ENCODE results near the gene WNT1.

WNT1 gene

DNA sequence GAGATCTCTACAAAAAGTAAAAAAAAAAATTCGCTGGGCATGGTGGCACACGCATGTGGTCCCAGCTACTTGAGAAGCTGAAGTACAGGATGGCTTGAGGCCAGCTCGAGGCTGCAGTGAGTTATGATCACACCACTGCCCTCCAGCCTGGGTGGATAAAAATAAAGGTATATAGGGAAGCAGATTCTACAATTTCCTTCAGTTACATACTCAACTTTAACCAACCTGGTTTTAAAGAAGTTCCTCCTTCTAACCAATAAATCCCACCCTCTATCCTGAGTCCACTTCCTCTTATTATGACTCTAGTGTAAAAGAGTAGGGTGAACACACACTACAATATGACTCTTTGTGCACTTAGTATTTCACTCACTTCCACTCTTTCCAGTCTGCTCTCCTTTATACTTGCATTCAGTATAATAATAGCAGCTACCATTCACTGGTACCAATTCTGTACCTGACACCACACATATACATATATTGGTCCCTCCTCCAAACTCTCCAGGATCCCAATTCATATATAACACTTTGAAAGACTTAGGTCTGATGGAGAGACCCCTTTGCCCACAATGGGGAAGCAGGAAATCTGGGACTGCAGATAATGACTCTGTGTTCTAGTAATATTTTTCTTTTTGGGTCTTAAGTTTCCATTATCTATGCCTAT is 23.2 kb upstream of the WNT1 start:
- H3K36me3 Mint-ChIP-seq (ENCODE audit: low read depth), result peaks cover 20% of the 10 kb centered on the region
- no peak overlapping the region for H3K27ac Mint-ChIP-seq
- peaks cover 8% of the 10 kb centered on the region for H3K27me3 Mint-ChIP-seq
- peak overlapping the region; percentile 32 for H3K4me3 Mint-ChIP-seq
- no peaks in the 10 kb centered on the region for H3K9me3 Mint-ChIP-seq
- H3K4me1 Mint-ChIP-seq (ENCODE audit: low read depth), result peaks cover 38% of the 10 kb centered on the region

GRCh38 chr12:48956279-48957140 is 21.6 kb upstream of the WNT1 start:
- peak overlapping the region; percentile 91 for H3K4me3 Mint-ChIP-seq
- no peaks in the 10 kb centered on the region for H3K9me3 Mint-ChIP-seq
- peaks cover 15% of the 10 kb centered on the region for H3K27me3 Mint-ChIP-seq
- H3K36me3 Mint-ChIP-seq (ENCODE audit: low read depth), result peaks cover 20% of the 10 kb centered on the region
- H3K4me1 Mint-ChIP-seq (ENCODE audit: low read depth), result peaks cover 38% of the 10 kb centered on the region
- H3K27ac Mint-ChIP-seq, result peak overlapping the region; percentile 92

- Mint-ChIP-seq H3K9me3 (no peaks in the 10 kb centered on the region), H3K4me1 (ENCODE audit: low read depth) (peaks cover 38% of the 10 kb centered on the region), H3K27me3 (peaks cover 15% of the 10 kb centered on the region), H3K27ac (peak within 1 kb of the TSS; percentile 92), H3K36me3 (ENCODE audit: low read depth) (peaks cover 17% of the 10 kb centered on the region), H3K4me3 (peak within 1 kb of the TSS; percentile 91)
Observed at GRCh38 chr12:48957141-48958048, 20.7 kb upstream of the WNT1 start, which contains the start of gene ARF3. ARF3 (minus strand) TSS chr12:48957487; CDS start chr12:48941095, 16,392 bp downstream.

DNA sequence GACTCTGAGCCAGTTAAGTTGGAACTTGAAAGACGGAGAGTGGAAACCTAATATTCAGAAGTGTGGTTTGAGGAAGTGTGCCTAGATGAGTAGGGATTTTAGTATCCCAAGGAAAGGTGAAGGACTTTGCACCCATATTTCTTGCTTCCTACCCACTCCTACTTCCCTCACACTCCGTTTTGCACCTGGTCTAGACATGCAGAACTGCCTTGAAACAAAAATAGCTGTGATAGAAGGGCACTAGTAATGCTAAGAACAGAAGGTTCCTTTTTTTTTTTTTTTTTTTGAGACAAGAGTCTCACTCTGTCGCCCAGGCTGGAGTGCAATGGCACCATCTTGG is 20.1 kb upstream of the WNT1 start:
- Mint-ChIP-seq H3K27ac (no peak overlapping the region), H3K4me3 (peak overlapping the region; percentile 91), H3K36me3 (ENCODE audit: low read depth) (peaks cover 14% of the 10 kb centered on the region), H3K4me1 (ENCODE audit: low read depth) (peaks cover 38% of the 10 kb centered on the region), H3K27me3 (peaks cover 15% of the 10 kb centered on the region), H3K9me3 (no peaks in the 10 kb centered on the region)

DNA sequence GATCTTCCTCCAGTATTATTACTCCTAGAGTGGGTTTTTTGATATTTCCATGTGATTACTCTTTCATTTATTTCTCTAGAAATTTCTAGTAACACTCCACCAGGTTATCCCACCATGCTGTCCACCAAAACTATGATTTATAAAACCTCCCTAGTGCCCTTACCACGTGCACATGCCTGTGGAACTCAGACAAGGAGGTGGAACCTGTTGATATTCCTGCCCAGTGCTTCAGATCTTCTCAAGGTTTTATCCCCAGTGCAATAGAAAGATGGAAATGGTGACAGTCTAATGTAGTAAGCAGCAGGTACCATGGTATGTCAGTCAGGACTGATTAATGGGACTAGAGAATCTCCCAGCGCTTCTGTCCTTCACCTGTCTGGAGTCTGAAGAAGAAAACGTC is 17.3 kb upstream of the WNT1 start:
- Mint-ChIP-seq H3K27ac (no peak overlapping the region), H3K4me3 (no peak overlapping the region), H3K36me3 (ENCODE audit: low read depth) (peaks cover 2% of the 10 kb centered on the region), H3K9me3 (no peaks in the 10 kb centered on the region), H3K4me1 (ENCODE audit: low read depth) (peaks cover 20% of the 10 kb centered on the region), H3K27me3 (peaks cover 15% of the 10 kb centered on the region)

DNA sequence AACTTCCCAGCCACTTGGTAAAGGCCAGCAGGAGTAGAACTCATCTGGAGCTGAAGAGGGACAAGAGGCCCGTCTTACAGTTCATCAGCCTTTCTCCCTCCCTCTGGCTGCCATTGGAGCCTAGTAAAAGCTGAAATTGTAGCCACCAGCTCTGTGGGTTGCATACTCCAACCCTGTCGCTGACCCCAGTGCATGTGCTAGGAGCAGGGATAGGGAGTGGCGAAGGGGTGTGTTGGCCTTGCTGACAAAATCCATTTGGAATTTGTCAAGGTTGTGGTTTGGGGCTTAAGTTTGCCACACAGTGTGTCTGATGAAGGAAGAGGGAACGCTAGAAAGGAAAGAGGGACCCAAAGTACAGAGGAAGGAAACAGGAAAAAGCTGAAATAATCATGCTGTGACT is 16.8 kb upstream of the WNT1 start:
- Mint-ChIP-seq H3K27ac (no peak overlapping the region), H3K36me3 (ENCODE audit: low read depth) (no peaks in the 10 kb centered on the region), H3K4me3 (no peak overlapping the region), H3K27me3 (peaks cover 15% of the 10 kb centered on the region), H3K4me1 (ENCODE audit: low read depth) (peaks cover 15% of the 10 kb centered on the region), H3K9me3 (no peaks in the 10 kb centered on the region)

DNA sequence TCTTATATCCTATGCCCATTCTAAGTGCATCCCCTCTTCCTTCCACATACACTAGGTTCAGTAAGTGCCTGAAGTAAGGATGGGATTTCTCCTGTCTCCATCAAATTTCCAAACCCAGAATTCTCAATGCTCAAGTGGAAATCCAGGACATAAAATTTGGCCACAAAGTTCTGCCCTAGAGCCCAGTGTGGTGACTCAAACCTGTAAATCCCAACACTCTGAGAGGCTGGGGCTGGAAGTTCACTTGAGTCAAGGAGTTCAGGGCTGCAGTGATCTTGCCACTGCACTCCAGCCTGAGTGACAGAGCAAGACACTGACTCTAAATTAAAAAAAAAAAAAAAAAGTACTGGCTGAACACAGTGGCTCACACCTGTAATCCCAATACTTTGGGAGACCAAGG is 16.3 kb upstream of the WNT1 start:
- Mint-ChIP-seq H3K36me3 (ENCODE audit: low read depth) (no peaks in the 10 kb centered on the region), H3K27me3 (peaks cover 15% of the 10 kb centered on the region), H3K4me3 (no peak overlapping the region), H3K27ac (no peak overlapping the region), H3K4me1 (ENCODE audit: low read depth) (peaks cover 10% of the 10 kb centered on the region), H3K9me3 (no peaks in the 10 kb centered on the region)

DNA sequence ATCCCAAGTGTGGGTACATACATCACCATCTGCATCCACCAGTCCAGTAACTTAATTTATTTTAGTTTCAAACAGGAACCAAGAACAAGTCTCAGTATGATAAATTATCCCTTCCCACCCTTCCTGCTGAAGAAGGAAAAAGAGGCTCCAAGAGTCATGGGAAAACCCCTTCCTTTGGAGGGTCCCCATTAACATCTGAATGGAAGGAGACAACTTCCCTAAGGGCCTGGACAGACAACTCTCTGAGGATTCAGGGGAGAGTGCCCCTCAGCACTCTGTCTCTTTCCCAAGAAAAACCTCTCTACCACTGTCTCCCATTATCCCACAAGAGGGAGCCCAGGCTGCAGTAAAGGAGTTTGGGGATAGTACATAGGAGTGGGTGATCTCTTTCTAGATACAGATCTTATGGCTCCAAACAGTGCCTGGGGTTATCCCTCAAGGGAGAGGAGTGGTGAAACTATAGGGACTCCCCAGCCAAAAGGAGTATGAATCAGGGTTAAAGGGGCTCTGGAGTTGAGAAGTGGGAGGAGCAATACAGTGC is 12.8 kb upstream of the WNT1 start:
- Mint-ChIP-seq H3K4me1 (ENCODE audit: low read depth) (peaks cover 21% of the 10 kb centered on the region), H3K27ac (no peak overlapping the region), H3K9me3 (no peaks in the 10 kb centered on the region), H3K4me3 (no peak overlapping the region), H3K36me3 (ENCODE audit: low read depth) (no peaks in the 10 kb centered on the region), H3K27me3 (peaks cover 15% of the 10 kb centered on the region)

GRCh38 chr12:48966177-48966895 is 11.8 kb upstream of the WNT1 start:
- Mint-ChIP-seq H3K4me1 (ENCODE audit: low read depth) (peaks cover 30% of the 10 kb centered on the region), H3K9me3 (no peaks in the 10 kb centered on the region), H3K27me3 (peaks cover 18% of the 10 kb centered on the region), H3K27ac (no peak overlapping the region), H3K4me3 (no peak overlapping the region), H3K36me3 (ENCODE audit: low read depth) (no peaks in the 10 kb centered on the region)

GRCh38 chr12:48967991-48968390 is 10.1 kb upstream of the WNT1 start:
- no peak overlapping the region for H3K27ac Mint-ChIP-seq

DNA sequence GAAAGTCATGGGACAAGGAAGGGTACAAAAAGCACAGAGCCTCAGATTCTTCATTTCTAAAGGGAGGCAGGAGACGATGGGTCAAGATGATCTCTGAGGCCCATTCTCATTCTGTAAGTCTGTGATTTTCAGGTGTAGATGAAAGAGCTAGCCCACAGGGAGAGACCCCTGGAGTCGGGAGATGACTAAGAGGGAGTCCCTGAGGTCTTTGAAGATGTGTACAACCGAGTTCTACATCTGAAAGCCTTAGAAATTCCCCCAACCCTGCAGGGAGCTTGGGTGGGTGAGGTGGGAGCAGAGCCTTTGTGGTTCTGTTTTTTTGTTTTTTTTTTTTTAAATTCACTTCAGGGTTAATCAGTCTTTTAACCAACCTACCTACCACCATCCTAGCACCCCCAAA is 9.7 kb upstream of the WNT1 start:
- no peaks in the 10 kb centered on the region for H3K36me3 Mint-ChIP-seq (ENCODE audit: low read depth)
- H3K27ac Mint-ChIP-seq, result no peak overlapping the region
- no peak overlapping the region for H3K4me3 Mint-ChIP-seq
- H3K27me3 Mint-ChIP-seq, result peaks cover 38% of the 10 kb centered on the region
- peaks cover 51% of the 10 kb centered on the region for H3K4me1 Mint-ChIP-seq (ENCODE audit: low read depth)
- no peaks in the 10 kb centered on the region for H3K9me3 Mint-ChIP-seq

More at GRCh38 chr12:48967991-48968390, 10.1 kb upstream of the WNT1 start:
- no peaks in the 10 kb centered on the region for H3K36me3 Mint-ChIP-seq (ENCODE audit: low read depth)
- peaks cover 46% of the 10 kb centered on the region for H3K4me1 Mint-ChIP-seq (ENCODE audit: low read depth)
- H3K9me3 Mint-ChIP-seq, result no peaks in the 10 kb centered on the region
- H3K27me3 Mint-ChIP-seq, result peaks cover 33% of the 10 kb centered on the region
- no peak overlapping the region for H3K4me3 Mint-ChIP-seq

DNA sequence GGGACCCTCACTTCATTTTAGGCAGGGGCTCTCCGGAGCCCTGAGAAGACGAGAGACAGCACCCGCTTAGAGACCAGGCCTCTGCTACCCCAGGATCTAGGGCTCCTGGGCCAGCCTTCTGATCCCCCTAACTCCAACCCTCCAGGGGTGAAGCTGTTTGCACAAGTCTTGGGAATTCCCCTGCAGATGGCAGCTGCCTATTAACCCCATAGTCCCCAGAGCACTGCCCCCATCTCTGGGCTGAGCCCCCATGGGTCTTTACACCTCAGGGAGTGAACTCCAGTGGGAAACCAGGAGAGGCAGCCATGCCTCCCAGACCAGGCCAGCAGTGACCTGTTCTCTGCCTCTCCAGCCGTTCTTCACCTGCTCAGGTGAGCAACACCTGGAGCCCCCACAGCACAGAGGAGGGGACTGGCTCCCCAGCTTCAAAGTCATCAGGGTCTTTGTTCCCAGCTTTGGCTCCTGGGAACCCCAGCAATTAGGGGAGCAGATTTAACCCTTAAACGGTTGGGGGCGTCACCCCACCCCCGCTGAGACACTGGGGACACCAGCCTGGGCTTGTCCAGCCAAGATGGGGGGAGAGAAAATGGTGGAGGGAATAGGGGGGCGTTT is 8.9 kb upstream of the WNT1 start:
- Mint-ChIP-seq H3K4me3 (no peak overlapping the region), H3K36me3 (ENCODE audit: low read depth) (no peaks in the 10 kb centered on the region)

DNA sequence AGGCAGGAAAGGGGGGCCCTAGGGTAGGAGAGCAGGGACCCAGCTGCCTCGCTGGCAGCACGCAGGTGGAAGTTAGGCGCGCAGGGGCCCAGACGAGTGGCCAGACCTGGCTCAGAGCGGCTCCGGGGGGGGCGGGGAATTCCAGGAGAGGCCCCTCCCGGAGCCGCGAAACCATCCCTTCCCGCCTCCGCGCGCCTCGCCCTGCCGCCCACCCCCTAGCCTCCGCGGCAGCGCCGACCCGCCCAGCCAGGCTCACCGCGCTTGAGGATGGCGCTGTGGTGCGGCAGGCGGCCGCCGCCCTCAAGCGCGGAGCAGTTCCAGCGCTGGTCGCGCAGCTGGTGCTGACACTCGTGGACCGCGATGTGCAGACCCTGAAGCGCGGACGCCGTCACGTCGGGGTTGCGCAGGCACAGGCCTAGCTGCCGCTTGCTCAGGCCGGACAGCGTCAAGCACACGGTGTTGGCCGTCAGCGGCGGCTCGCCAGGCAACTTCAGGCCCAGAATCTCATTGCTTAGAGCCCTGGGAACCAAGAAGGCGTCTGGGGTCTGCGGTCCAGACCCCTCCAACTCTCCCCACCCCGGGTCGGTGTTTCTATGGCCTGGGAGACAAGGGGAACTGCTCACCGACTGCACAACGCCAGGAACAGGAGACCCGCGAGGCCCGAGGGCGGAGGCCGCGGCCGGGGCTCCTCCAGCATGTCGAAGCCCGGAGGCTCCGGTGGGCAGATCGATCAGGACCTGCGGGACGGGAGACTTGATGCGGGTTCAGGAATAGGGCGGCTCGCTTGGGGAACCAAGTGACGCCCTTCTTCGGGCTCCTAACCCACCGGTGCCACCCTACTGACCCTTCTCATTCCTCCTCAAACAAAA is 8.1 kb upstream of the WNT1 start:
- Mint-ChIP-seq H3K36me3 (ENCODE audit: low read depth) (no peaks in the 10 kb centered on the region), H3K4me3 (no peak overlapping the region), H3K27ac (no peak overlapping the region), H3K4me1 (ENCODE audit: low read depth) (peaks cover 51% of the 10 kb centered on the region), H3K27me3 (peaks cover 50% of the 10 kb centered on the region), H3K9me3 (no peaks in the 10 kb centered on the region)

More for the DNA sequence above, 8.9 kb upstream of the WNT1 start:
- Mint-ChIP-seq H3K4me1 (ENCODE audit: low read depth) (peaks cover 51% of the 10 kb centered on the region), H3K9me3 (no peaks in the 10 kb centered on the region), H3K27ac (no peak overlapping the region), H3K27me3 (peaks cover 43% of the 10 kb centered on the region)

All from stimulated activated naive CD8-positive, alpha-beta T cell treated with anti-CD3 and anti-CD28 coated beads, Interleukin-15, Interleukin-2, amounts not matched to agents 100 ng/mL and 50 ng/mL, for 24 hours (primary cell).